Heart left ventricle (tissue), 16 donors: ENCODE measurements around the gene GEMIN8. TPM values are rescaled to one million over a fixed set of nuclear protein-coding genes. Genes with fewer than 3 reads are reported as not detected.

Experiments used
- ATAC-seq, 4 donors: fragments of 200-7000 bp; cut with Tn5 transposase; one replicate each; pipeline ENCODE4 v1.9.1; 2020 to 2022; ENCODE audit warnings: moderate library complexity in 4 of 4, mild to moderate bottlenecking in 3 of 4, moderate number of reproducible peaks in 1 of 4
- DNase-seq, 5 donors: peaks; one replicate each; pipeline ENCODE4 v3.0.0-alpha.2; 2020
- H3K27ac ChIP-seq, 12 donors: fragments of 200-600 bp; sonication (generic) in 4 of 12; one replicate each; pipeline versions ENCODE4 v1.5.0 to v1.8.0; 2016 to 2022; ENCODE audit warnings: mild to moderate bottlenecking in 2 of 12
- H3K27me3 ChIP-seq, 9 donors: fragments of 200-600 bp; sonication (generic) in 2 of 9; one replicate each; pipeline versions ENCODE4 v1.5.1 to v1.8.0; 2016 to 2022; ENCODE audit warnings: mild to moderate bottlenecking in 3 of 9
- H3K36me3 ChIP-seq, 9 donors: fragments of 200-600 bp; sonication (generic) in 2 of 9; one replicate each; pipeline versions ENCODE4 v1.5.0 to v1.8.0; 2018 to 2022; ENCODE audit warnings: mild to moderate bottlenecking in 2 of 9
- H3K4me1 ChIP-seq, 12 donors: fragments of 200-600 bp; sonication (generic) in 4 of 12; one replicate each; pipeline versions ENCODE4 v1.5.0 to v1.8.0; 2016 to 2022; ENCODE audit warnings: mild to moderate bottlenecking in 3 of 12
- H3K4me3 ChIP-seq, 12 donors: fragments of 200-600 bp; sonication (generic) in 4 of 12; one replicate each; pipeline versions ENCODE4 v1.5.0 to v1.8.0; 2017 to 2022; ENCODE audit warnings: mild to moderate bottlenecking in 9 of 12, moderate library complexity in 4 of 12
- H3K9me3 ChIP-seq, 12 donors: fragments of 200-600 bp; sonication (generic) in 4 of 12; one replicate each; pipeline versions ENCODE4 v1.5.0 to v1.8.0; 2016 to 2022; ENCODE audit warnings: mild to moderate bottlenecking in 1 of 12
- CTCF ChIP-seq, 12 donors: fragments of 200-600 bp; sonication (generic) in 4 of 12; IDR thresholded peaks; one replicate each; pipeline versions ENCODE4 v1.5.0 to v1.8.0; 2018 to 2022; ENCODE audit warnings: antibody characterized with exemption in 12 of 12, mild to moderate bottlenecking in 5 of 12
- POLR2A ChIP-seq, 2 donors: fragments of 450-650 bp; IDR thresholded peaks; one replicate each; pipeline ENCODE4 v1.6.1; 2017; ENCODE audit warnings: antibody characterized with exemption in 2 of 2, mild to moderate bottlenecking in 2 of 2, moderate library complexity in 2 of 2
- WGBS, 4 donors: extraction: QIAGEN DNeasy Blood & Tissue Kit in 2 of 4; methylation state at CpG; one replicate each; pipeline versions ENCODE4 v1.1.5 to v1.1.7; 2013 to 2018; 5-methylcytosine and 5-hydroxymethylcytosine counted together
- intact Hi-C, 10 donors: fragments of 100-400 bp; cut with DNase I; formaldehyde crosslinking; loops; one replicate each; pipeline versions ENCODE4 v1.11.1 to v1.14.2; 2022
- polyA plus RNA-seq, 2 donors: library from polyadenylated mRNA; stranded (reverse); fragments of 200-250 nt; gene quantifications; one replicate each; pipeline ENCODE4 v1.2.3, GENCODE V29; 2013
- total RNA-seq, 9 donors: library from RNA; depleted of rRNA in 2 of 9; stranded (reverse); fragments of >200 nt in 2 of 9; fragmentation: NEBNext Ultra II Directional in 3 of 9; extraction: Animal tissue kit (Norgen Biotek cat#: 25700) in 3 of 9; gene quantifications; one replicate each; pipeline versions ENCODE4 v1.1.0 to v1.2.4, GENCODE V29; 2016 to 2023
- donor health status: ischemic (EF 13 %, LVEDD 7.1; RV severe dilation, severe dysfunction).
- donor health status: healthy with polysubstance abuse.
- donor health status: DM: no; HTN: yes; CAD: no.
- donor health status: DM: no; HTN: no; CAD: no.
- donor health status: ischemic (EF 25% LVEDD 6.9; RV normal size, moderate dysfunction).
- donor health status: ischemic (EF 25% LVEDD 5.7; RV mildly dilated, moderate dysfunction).
- donor health status: healthy.
- donor health status: DM: yes; HTN: yes; CAD: no.
- donor health status: ischemic (EF 35%, LVEDD 5.7; RV mildly dilated, moderate dysfunction).
- donor health status: nonischemic (EF 11% LVEDD 7.7; RV severe dilation, severe dysfunction).
- donor health status: DM: yes; HTN: yes; CAD: no.
- donor health status: PGD.
- donor health status: ischemic (EF 29% LVEDD 5.4; RV normal size, mild dysfunction).
- donor health status: nonischemic (EF 23%, LVEDD 6.1; RV moderate dilation, normal function).

Gene GEMIN8
- total and polyA plus RNA-seq, 11 donors = 10.3 to 16.3 (median 13.5) TPM

GRCh38 chrX:13956998-13957397, 72.7 kb downstream of the GEMIN8 start:
- no peak for TF ChIP-seq POLR2A (IDR thresholded peaks at IDR 0.05)
- no peak for TF ChIP-seq CTCF (IDR thresholded peaks at IDR 0.05)
- DNase-seq = no peak
- intact Hi-C loops = no loop called here

More at GRCh38 chrX:13956998-13957397, 72.7 kb downstream of the GEMIN8 start:
- Histone ChIP-seq H3K9me3 (no peaks in the 10 kb centered on the region), H3K4me3 (no peak overlapping the region), H3K36me3 (no peaks in the 10 kb centered on the region), H3K27ac (no peak overlapping the region), H3K4me1 (no peaks in the 10 kb centered on the region), H3K27me3 (peaks cover 0 to 3% (median 0%) of the 10 kb centered on the region in 9 donors)
- 53 to 79% (median 71%) methylated on average over 4 of the region's 4 CpGs for WGBS, 4 donors
- no peak for ATAC-seq

Other genes starting within 250 kb of the GEMIN8 start
- gene GPM6B, start 212.8 kb downstream of the GEMIN8 start, total RNA-seq = 10 to 100 TPM in 1 of 9 donors, 1 to 10 TPM in 8; 2.1 to 13.7 (median 3.8) TPM
- 1 to 10 TPM; 2.0 to 4.8 TPM for gene GPM6B, start 212.8 kb downstream of the GEMIN8 start, polyA plus RNA-seq